Measurements from ENCODE around the gene CDC42EP4.
"Not testable (repeated sequence)": the region's sequence is repeated elsewhere in the genome, so short reads cannot be mapped to it uniquely, and the experiment has no call there.

Gene CDC42EP4

GRCh38 chr17:73342541-73343167 is 30.9 kb upstream of the CDC42EP4 start:
- DNase-seq = no peak

DNA sequence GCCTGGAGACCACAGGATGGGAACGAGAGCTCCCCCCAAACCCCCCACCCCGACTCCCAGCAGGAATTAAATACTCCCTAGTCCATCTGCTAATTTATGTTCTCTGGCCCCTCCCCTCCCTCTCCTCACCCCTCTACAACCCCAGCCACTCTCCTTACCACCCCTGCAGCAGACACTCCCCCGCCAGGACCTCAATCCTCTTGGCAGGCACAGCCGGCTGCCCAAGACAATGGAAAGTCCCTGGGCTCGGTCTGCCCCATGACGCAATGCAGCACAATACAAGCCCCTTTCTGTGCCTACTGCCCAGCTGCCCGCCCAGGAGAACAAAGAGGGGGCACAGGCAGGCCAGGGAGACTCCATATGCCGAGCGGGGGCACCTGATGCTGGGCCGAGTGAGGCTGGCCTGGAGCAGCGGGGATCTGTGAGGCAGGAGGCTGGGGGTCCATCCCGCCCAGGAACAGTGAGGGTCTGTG is 30.3 kb upstream of the CDC42EP4 start:
- peak; percentile 83 for DNase-seq

GRCh38 chr17:73341350-73342049 is 29.7 kb upstream of the CDC42EP4 start:
- DNase-seq = no peak

GRCh38 chr17:73340093-73340596 is 28.3 kb upstream of the CDC42EP4 start:
- DNase-seq = no peak

DNA sequence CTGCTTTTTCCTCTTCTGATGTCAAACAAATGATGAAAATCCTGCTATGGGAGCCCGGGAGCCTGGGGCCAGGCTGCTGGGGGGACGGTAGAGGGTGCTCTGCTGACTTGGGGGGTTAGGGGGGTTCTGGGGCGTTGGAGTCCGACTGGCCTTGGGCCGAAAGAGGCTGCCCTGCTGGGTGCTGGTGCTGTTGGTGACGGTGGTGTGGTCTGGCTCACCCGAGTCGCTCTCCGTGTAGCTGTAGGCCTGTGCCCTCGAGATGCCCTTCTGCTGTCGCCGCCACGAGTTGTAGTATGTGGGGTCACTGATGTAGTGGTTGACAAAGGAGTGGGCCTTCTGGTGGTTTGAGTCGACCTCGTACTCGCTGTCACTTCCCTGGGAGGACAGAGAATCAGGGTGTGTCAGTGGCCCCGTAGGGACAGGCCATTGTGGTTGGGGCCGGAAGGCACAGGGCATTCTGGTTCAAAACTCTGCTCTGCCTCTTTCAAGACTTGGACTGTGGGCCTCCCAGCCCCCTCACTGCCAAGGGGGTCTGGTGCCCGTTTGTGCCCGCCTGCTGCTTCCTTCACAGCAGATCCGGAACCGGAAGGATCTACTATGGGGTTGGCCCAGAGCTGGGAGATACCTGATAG is 26.9 kb upstream of the CDC42EP4 start:
- no peak for DNase-seq

GRCh38 chr17:73338050-73338521 is 26.3 kb upstream of the CDC42EP4 start:
- peak; percentile 69 for DNase-seq

- DNase-seq = no peak
Measured at GRCh38 chr17:73337330-73337710, 25.5 kb upstream of the CDC42EP4 start.

- DNase-seq = no peak
Measured at GRCh38 chr17:73336408-73337329, 24.9 kb upstream of the CDC42EP4 start.

DNA sequence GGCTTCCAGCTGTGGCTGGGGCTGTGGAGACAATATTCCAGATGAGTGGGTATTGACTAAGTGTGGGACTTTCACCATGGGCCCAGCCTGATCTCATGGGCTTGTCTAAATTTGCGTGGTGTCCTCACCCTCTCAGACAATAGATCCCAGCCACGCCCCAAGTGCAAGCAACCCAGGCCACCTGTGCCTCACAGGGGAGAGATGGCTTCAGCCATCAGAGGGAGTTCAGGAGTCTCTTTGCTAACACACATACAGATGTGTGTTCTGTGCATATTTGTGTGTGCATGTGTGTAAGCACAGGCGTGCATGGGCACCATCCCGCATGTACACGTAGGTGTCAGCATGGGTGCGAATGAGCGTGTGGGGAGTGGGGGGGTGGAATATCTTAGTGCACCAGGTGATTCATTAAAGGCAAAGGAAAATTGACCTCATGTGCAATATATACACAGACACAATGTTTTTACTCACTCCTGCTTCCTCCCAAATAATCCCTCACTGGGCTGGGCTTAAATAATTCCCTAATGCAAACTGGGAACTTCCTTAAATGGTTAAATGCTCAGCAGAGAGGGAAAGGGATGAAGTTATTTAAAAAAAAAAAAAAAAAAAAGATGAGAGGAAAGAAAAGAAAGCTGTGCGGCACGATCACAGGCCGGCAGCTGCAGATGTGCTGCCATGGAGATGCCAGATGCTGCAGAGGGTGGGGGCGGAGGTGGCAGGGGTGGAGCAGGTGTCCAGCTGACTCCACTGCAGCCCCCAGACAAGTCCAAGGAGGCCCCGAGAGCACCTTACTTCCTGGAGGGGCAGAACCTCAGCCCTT is 24.0 kb upstream of the CDC42EP4 start:
- DNase-seq = no peak

- no peak for DNase-seq
Measured at GRCh38 chr17:73334771-73335513, 23.1 kb upstream of the CDC42EP4 start.

DNA sequence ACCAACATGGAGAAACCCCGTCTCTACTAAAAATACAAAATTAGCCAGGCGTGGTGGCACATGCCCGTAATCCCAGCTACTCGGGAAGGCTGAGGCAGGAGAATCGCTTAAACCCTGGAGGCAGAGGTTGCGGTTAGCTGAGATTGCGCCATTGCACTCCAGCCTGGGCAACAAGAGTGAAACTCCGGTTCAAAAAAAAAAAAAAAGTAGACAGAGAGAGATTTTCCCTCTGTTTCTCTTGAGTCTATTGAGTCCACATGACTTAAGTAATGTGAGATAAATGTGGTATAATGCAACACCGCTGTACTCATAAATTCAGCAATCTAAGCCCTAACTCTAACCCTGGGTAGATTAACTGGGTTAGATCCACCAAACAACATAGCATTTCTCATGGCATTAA is 21.6 kb upstream of the CDC42EP4 start:
- not testable (repeated sequence) for DNase-seq

DNA sequence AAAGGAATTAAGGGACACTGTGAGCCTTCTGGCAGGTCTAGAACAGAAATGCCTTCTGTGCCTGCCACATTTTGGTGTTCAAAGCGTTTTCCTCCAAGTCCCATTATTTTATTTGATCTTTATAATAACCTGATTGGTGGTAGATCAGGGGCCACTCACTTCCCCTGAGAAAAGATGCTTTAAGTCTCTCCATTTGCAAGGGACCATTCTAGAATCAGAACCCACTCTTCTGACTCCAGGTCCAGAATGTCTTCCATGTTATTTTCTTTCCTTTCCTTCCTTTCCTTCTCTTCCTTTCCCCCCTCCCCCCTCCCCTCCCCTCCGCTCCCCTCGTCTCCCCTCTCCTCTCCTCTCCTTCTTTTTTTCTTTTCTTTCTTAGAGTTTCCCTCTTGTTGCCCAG is 19.3 kb upstream of the CDC42EP4 start:
- DNase-seq = no peak

DNA sequence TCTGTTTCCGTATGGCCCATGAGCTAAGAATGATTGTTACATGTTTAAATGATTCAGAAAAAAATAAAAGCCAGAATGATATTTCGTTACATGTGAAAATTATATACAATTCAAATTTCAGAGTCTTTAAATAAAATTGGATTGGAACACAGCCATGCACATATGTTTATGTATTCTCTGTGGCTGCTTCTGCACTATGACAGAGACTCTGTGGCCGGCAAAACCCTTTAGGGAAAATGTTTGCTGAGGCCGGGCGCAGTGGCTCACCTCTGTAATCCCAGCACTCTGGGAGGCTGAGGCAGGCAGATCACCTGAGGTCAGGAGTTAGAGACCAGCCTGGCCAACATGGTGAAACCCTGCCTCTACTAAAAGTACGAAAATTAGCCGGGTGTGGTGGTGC is 15.9 kb upstream of the CDC42EP4 start:
- DNase-seq = no peak

- DNase-seq = no peak
Measured at GRCh38 chr17:73325527-73325842, 13.7 kb upstream of the CDC42EP4 start.

GRCh38 chr17:73324711-73325526 is 13.1 kb upstream of the CDC42EP4 start:
- DNase-seq = no peak

DNA sequence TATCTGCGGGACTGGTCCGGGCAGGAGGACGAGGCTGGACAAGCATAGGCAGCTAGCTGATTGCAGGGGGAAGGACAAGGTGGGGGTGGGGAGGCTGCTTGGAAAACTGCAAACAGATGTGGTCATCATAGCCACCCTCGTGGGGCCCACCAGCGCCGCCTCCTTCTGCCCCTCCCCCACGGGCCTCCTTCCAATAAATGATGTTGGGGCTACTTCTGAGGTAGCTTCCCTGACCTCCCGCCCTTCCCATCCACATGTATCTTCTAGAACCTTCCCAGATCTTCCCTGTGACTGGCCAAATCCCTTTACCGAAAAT is 12.3 kb upstream of the CDC42EP4 start:
- peak; percentile 86 for DNase-seq

- DNase-seq = no peak
Measured at GRCh38 chr17:73323409-73324159, 11.8 kb upstream of the CDC42EP4 start.

- DNase-seq = no peak
Measured at GRCh38 chr17:73320601-73321264, 8.9 kb upstream of the CDC42EP4 start.

- DNase-seq = no peak
Measured at GRCh38 chr17:73319766-73320165, 8.0 kb upstream of the CDC42EP4 start.
